ENCODE results near the gene HGFAC. TPM values are rescaled to one million over a fixed set of nuclear protein-coding genes. Genes with fewer than 3 reads are reported as not detected.

The HGFAC gene
- polyA plus RNA-seq, 1 of the 3 experiments (the other 2 are of a cell fraction) = 0.43 TPM

GRCh38 chr4:3461515-3462291 lies 19.9 kb downstream of the HGFAC start:
- no peaks in the 10 kb centered on the region for H3K9me2 ChIP-seq
- H3K27ac ChIP-seq (ENCODE audit: low read depth in 2 of 2, low read length in 1 of 2) = no peak overlapping the region
- ChIA-PET CTCF (interaction anchor here (1.0 to 2.7 kb wide), 3 partner anchors 9 to 22 kb away, joined by 3 to 9 read pairs (median 4); no protein-coding TSS in a partner anchor), POLR2A (no interaction called here)
- TF ChIP-seq RAD21 (IDR thresholded peaks at IDR 0.05; ENCODE audit: low read length) (no peak), SMC3 (IDR thresholded peaks at IDR 0.05; ENCODE audit: low read depth, low read length) (no peak), GATA2 (CRISPR knock-in tag; IDR thresholded peaks at IDR 0.05) (no peak), CTCF (IDR thresholded peaks at IDR 0.05) (no peak), EP300 (IDR thresholded peaks at IDR 0.05; ENCODE audit: borderline replicate concordance in 1 of 2, low read depth in 1 of 2, low read length in 1 of 2) (no peak), EZH2phosphoT487 (IDR thresholded peaks at IDR 0.05; ENCODE audit: borderline replicate concordance, low read depth) (no peak), NFIC (IDR thresholded peaks at IDR 0.05; ENCODE audit: borderline replicate concordance) (no peak), JUND (IDR thresholded peaks at IDR 0.05) (no peak), GABPA (IDR thresholded peaks at IDR 0.05; ENCODE audit: low read depth) (no peak), FOSL2 (IDR thresholded peaks at IDR 0.05; ENCODE audit: borderline replicate concordance, low read depth) (no peak), MAX (IDR thresholded peaks at IDR 0.05; ENCODE audit: low read depth) (no peak), MXI1 (IDR thresholded peaks at IDR 0.05; ENCODE audit: low read depth, low read length) (no peak), RXRA (IDR thresholded peaks at IDR 0.05; ENCODE audit: borderline replicate concordance, low read depth) (no peak)
- no peaks in the 10 kb centered on the region for H3K36me3 ChIP-seq (replicated peaks in 1 of 2; ENCODE audit: control insufficient read depth in 1 of 2, insufficient read depth in 2 of 2, low read length in 1 of 2)
- H3K27me3 ChIP-seq (ENCODE audit: insufficient read depth) = no peaks in the 10 kb centered on the region; the same call in 1 of the 2 replicates
- H4K20me1 ChIP-seq (ENCODE audit: insufficient read depth) = no peaks in the 10 kb centered on the region
- no peak for DNase-seq
- H3K4me1 ChIP-seq (ENCODE audit: control insufficient read depth in 1 of 2, insufficient read depth in 2 of 2, low read depth in 1 of 2, low read length in 1 of 2) = no peaks in the 10 kb centered on the region; a peak in 1 of 4 replicates
- no peak overlapping the region for H3K4me3 ChIP-seq (ENCODE audit: low read depth in 2 of 2, low read length in 1 of 2)
- no peak overlapping the region for H3K4me2 ChIP-seq
- no peaks in the 10 kb centered on the region for H3K79me2 ChIP-seq (ENCODE audit: insufficient read depth)
- no peak overlapping the region for H2AFZ ChIP-seq (ENCODE audit: low read depth)
- no peak overlapping the region for H3K9ac ChIP-seq
- no peaks in the 10 kb centered on the region for H3F3A ChIP-seq (replicated peaks; ENCODE audit: insufficient read depth)
- 78% methylated on average over 12 of the region's 25 CpGs for WGBS (ENCODE audit: low lambda C conversion rate)
- H3K9me3 ChIP-seq = no peaks in the 10 kb centered on the region

- Histone ChIP-seq H2AFZ (ENCODE audit: low read depth) (no peak overlapping the region), H3K9ac (no peak overlapping the region), H3F3A (replicated peaks; ENCODE audit: insufficient read depth) (no peaks in the 10 kb centered on the region), H3K4me2 (no peak overlapping the region), H3K4me3 (ENCODE audit: low read depth in 2 of 2, low read length in 1 of 2) (no peak overlapping the region), H3K9me2 (no peaks in the 10 kb centered on the region), H3K27ac (ENCODE audit: low read depth in 2 of 2, low read length in 1 of 2) (no peak overlapping the region), H3K9me3 (no peaks in the 10 kb centered on the region), H3K36me3 (replicated peaks in 1 of 2; ENCODE audit: control insufficient read depth in 1 of 2, insufficient read depth in 2 of 2, low read length in 1 of 2) (no peaks in the 10 kb centered on the region), H3K79me2 (ENCODE audit: insufficient read depth) (no peaks in the 10 kb centered on the region), H3K27me3 (ENCODE audit: insufficient read depth) (no peaks in the 10 kb centered on the region; the same call in 1 of the 2 replicates), H4K20me1 (ENCODE audit: insufficient read depth) (no peaks in the 10 kb centered on the region), H3K4me1 (ENCODE audit: control insufficient read depth in 1 of 2, insufficient read depth in 2 of 2, low read depth in 1 of 2, low read length in 1 of 2) (no peaks in the 10 kb centered on the region; a peak in 1 of 4 replicates)
- DNase-seq = no peak
- WGBS (ENCODE audit: low lambda C conversion rate) = 93% methylated on average over 3 of the region's 10 CpGs
- ChIA-PET CTCF (interaction anchor here (1.0 to 2.7 kb wide), 3 partner anchors 9 to 21 kb away, joined by 3 to 9 read pairs (median 4); no protein-coding TSS in a partner anchor), POLR2A (no interaction called here)
- no peak for TF ChIP-seq FOSL2 (IDR thresholded peaks at IDR 0.05; ENCODE audit: borderline replicate concordance, low read depth)
- no peak for TF ChIP-seq CHD2 (IDR thresholded peaks at IDR 0.05; ENCODE audit: low read length, partially characterized antibody)
- TF ChIP-seq TEAD4 (IDR thresholded peaks at IDR 0.05; ENCODE audit: borderline replicate concordance, insufficient read depth) = no peak
- no peak for TF ChIP-seq USF2 (IDR thresholded peaks at IDR 0.05; ENCODE audit: borderline replicate concordance, low read depth, low read length)
- TF ChIP-seq EZH2phosphoT487 (IDR thresholded peaks at IDR 0.05; ENCODE audit: borderline replicate concordance, low read depth) = no peak
- no peak for TF ChIP-seq RCOR1 (IDR thresholded peaks at IDR 0.05; ENCODE audit: low read length)
- TF ChIP-seq CTCF (IDR thresholded peaks at IDR 0.05) = no peak
- no peak for TF ChIP-seq EP300 (IDR thresholded peaks at IDR 0.05; ENCODE audit: borderline replicate concordance in 1 of 2, low read depth in 1 of 2, low read length in 1 of 2)
- TF ChIP-seq TAF1 (IDR thresholded peaks at IDR 0.05; ENCODE audit: borderline replicate concordance, low read depth, low read length) = no peak
- TF ChIP-seq GATA2 (CRISPR knock-in tag; IDR thresholded peaks at IDR 0.05) = no peak
- TF ChIP-seq SMC3 (IDR thresholded peaks at IDR 0.05; ENCODE audit: low read depth, low read length) = no peak
- no peak for TF ChIP-seq RXRA (IDR thresholded peaks at IDR 0.05; ENCODE audit: borderline replicate concordance, low read depth)
- TF ChIP-seq PBX3 (IDR thresholded peaks at IDR 0.05) = no peak
Measured at GRCh38 chr4:3462321-3462789, 20.6 kb downstream of the HGFAC start.
